H9 (cell line): Measurements from ENCODE around the gene ZNF528. TPM values are rescaled to one million over a fixed set of nuclear protein-coding genes. Genes with fewer than 3 reads are reported as not detected.

Experiments
- DNase-seq: peaks from one replicate; pipeline ENCODE4 v3.0.0-alpha.2; 2017
- H2AFZ ChIP-seq: one replicate; pipeline ENCODE4 v1.6.1; 2013; ENCODE audit warnings: mild to moderate bottlenecking, low read length, control low read depth, moderate library complexity
- H2AK5ac ChIP-seq: 2 replicates; pipeline ENCODE4 v1.6.1; 2013; ENCODE audit warnings: low read length, control low read depth, mixed read lengths; ENCODE audit not compliant: insufficient read length
- H2BK120ac ChIP-seq: one replicate; pipeline ENCODE4 v1.6.1; 2013; ENCODE audit warnings: low read depth, mild to moderate bottlenecking, low read length, control low read depth, inconsistent platforms; ENCODE audit not compliant: poor library complexity, severe bottlenecking
- H2BK12ac ChIP-seq: 2 replicates; pipeline ENCODE4 v1.6.1; 2013; ENCODE audit warnings: low read length, control low read depth, mixed read lengths, low read depth; ENCODE audit not compliant: insufficient read length
- H2BK15ac ChIP-seq: 2 replicates; pipeline ENCODE4 v1.6.1; 2013; ENCODE audit warnings: low read depth, low read length, control low read depth
- H2BK20ac ChIP-seq: one replicate; pipeline ENCODE4 v1.6.1; 2013; ENCODE audit warnings: low read depth, mild to moderate bottlenecking, low read length, control low read depth, inconsistent platforms; ENCODE audit not compliant: poor library complexity, severe bottlenecking
- H2BK5ac ChIP-seq: 2 replicates; pipeline ENCODE4 v1.6.1; 2013; ENCODE audit warnings: low read length, control low read depth, mixed read lengths; ENCODE audit not compliant: insufficient read length
- H3K14ac ChIP-seq: 2 replicates; pipeline ENCODE4 v1.6.1; 2013; ENCODE audit warnings: low read length, control low read depth; ENCODE audit not compliant: insufficient read depth
- H3K18ac ChIP-seq: 2 replicates; pipeline ENCODE4 v1.6.1; 2013; ENCODE audit warnings: low read depth, mild to moderate bottlenecking, mixed read lengths, low read length, control low read depth; ENCODE audit not compliant: insufficient read length
- H3K23ac ChIP-seq: 2 replicates; pipeline ENCODE4 v1.6.1; 2013; ENCODE audit warnings: low read length, control low read depth, mixed read lengths, low read depth; ENCODE audit not compliant: insufficient read length
- H3K23me2 ChIP-seq: 2 replicates; pipeline ENCODE4 v1.6.1; 2013; ENCODE audit warnings: low read depth, mild to moderate bottlenecking, mixed read lengths, low read length, control low read depth; ENCODE audit not compliant: insufficient read length, poor library complexity, severe bottlenecking
- H3K27ac ChIP-seq: 2 replicates; pipeline ENCODE4 v1.5.1; 2013; ENCODE audit warnings: low read length, control low read depth, mixed read lengths, low read depth; ENCODE audit not compliant: insufficient read length
- H3K27me3 ChIP-seq: 2 replicates; pipeline ENCODE4 v1.6.1; 2013; ENCODE audit warnings: low read length, control low read depth, inconsistent platforms; ENCODE audit not compliant: insufficient read depth
- H3K4ac ChIP-seq: 2 replicates; pipeline ENCODE4 v1.6.1; 2013; ENCODE audit warnings: low read depth, mild to moderate bottlenecking, control low read depth, inconsistent platforms, low read length, moderate library complexity
- H3K4me1 ChIP-seq: 2 replicates; pipeline ENCODE4 v1.6.1; 2013; ENCODE audit warnings: low read length, control low read depth, inconsistent platforms; ENCODE audit not compliant: insufficient read depth
- H3K4me2 ChIP-seq: 2 replicates; pipeline ENCODE4 v1.6.1; 2013; ENCODE audit warnings: low read length, control low read depth, mixed read lengths; ENCODE audit not compliant: insufficient read length, insufficient read depth
- H3K56ac ChIP-seq: 2 replicates; pipeline ENCODE4 v1.6.1; 2013; ENCODE audit warnings: low read depth, mild to moderate bottlenecking, mixed read lengths, low read length, control low read depth; ENCODE audit not compliant: insufficient read length
- H3K79me1 ChIP-seq: 2 replicates; pipeline ENCODE4 v1.6.1; 2013; ENCODE audit warnings: low read depth, mild to moderate bottlenecking, moderate library complexity, low read length, control low read depth, inconsistent platforms; ENCODE audit not compliant: insufficient read depth, poor library complexity, severe bottlenecking
- H3K79me2 ChIP-seq: 2 replicates; pipeline ENCODE4 v1.6.1; 2013; ENCODE audit warnings: low read length, control low read depth, inconsistent platforms; ENCODE audit not compliant: insufficient read depth
- H3K9ac ChIP-seq: 2 replicates; pipeline ENCODE4 v1.6.1; 2013; ENCODE audit warnings: low read length, control low read depth, mixed read lengths; ENCODE audit not compliant: insufficient read length; ENCODE audit errors: extremely low read depth
- H3K9me3 ChIP-seq: one replicate; pipeline ENCODE4 v1.6.1; 2013; ENCODE audit warnings: low read depth, low read length, inconsistent platforms; ENCODE audit not compliant: control insufficient read depth
- H3T11ph ChIP-seq: one replicate; pipeline ENCODE4 v1.6.1; 2013; ENCODE audit warnings: mild to moderate bottlenecking, low read length, control low read depth, inconsistent platforms
- H4K20me1 ChIP-seq: one replicate; pipeline ENCODE4 v1.6.1; 2013; ENCODE audit not compliant: control insufficient read depth, insufficient read length, insufficient read depth
- H4K5ac ChIP-seq: 2 replicates; pipeline ENCODE4 v1.6.1; 2013; ENCODE audit warnings: low read depth, mild to moderate bottlenecking, mixed read lengths, low read length, control low read depth; ENCODE audit not compliant: insufficient read length
- H4K8ac ChIP-seq: replicated peaks from 2 replicates; pipeline ENCODE4 v1.6.1; 2013; ENCODE audit warnings: low read length, control low read depth, mixed read lengths, low read depth; ENCODE audit not compliant: insufficient read length
- H4K91ac ChIP-seq: 2 replicates; pipeline ENCODE4 v1.6.1; 2013; ENCODE audit warnings: low read depth, mild to moderate bottlenecking, moderate library complexity, mixed read lengths, low read length, control low read depth; ENCODE audit not compliant: insufficient read length
- H3K27ac Mint-ChIP-seq, 3 experiments: 2 replicates in 2 of 3; 3 replicates in 1 of 3; pipeline ENCODE4 v1.8.0; 2020 to 2021; ENCODE audit warnings: mixed read lengths in 3 of 3, mild to moderate bottlenecking in 1 of 3, moderate library complexity in 1 of 3
- H3K27me3 Mint-ChIP-seq: 2 replicates; pipeline ENCODE4 v1.8.0; 2021; ENCODE audit warnings: low read depth, mild to moderate bottlenecking, moderate library complexity, mixed read lengths
- H3K36me3 Mint-ChIP-seq, 3 experiments: 2 replicates in 2 of 3; 3 replicates in 1 of 3; pipeline ENCODE4 v1.8.0; 2020 to 2021; ENCODE audit warnings: low read depth in 3 of 3, mixed read lengths in 3 of 3; ENCODE audit not compliant: insufficient read depth in 1 of 3
- H3K4me1 Mint-ChIP-seq, 2 experiments: 2 replicates each; pipeline ENCODE4 v1.8.0; 2020; ENCODE audit warnings: mixed read lengths in 2 of 2
- H3K4me3 Mint-ChIP-seq, 2 experiments: 2 replicates in 1 of 2; 3 replicates in 1 of 2; pipeline ENCODE4 v1.8.0; 2020 to 2021; ENCODE audit warnings: mild to moderate bottlenecking in 2 of 2, mixed read lengths in 2 of 2, moderate library complexity in 1 of 2
- H3K9me3 Mint-ChIP-seq, 2 experiments: 2 replicates in 1 of 2; 3 replicates in 1 of 2; pipeline ENCODE4 v1.8.0; 2020; ENCODE audit warnings: mild to moderate bottlenecking in 2 of 2, mixed read lengths in 2 of 2, moderate library complexity in 1 of 2
- CTCF ChIP-seq: fragments of 200-600 bp; sonication (generic); conservative IDR thresholded peaks from 3 replicates; pipeline ENCODE4 v1.8.0; 2021; ENCODE audit warnings: antibody characterized with exemption, mild to moderate bottlenecking
- WGBS: extraction: QIAGEN DNeasy Blood & Tissue Kit; methylation state at CpG from one replicate; pipeline ENCODE4 v1.1.7; 2013; ENCODE audit warnings: missing lambda C conversion rate, low lambda C conversion rate, mixed read lengths; ENCODE audit not compliant: insufficient read length; ENCODE audit errors: extremely low coverage; 5-methylcytosine and 5-hydroxymethylcytosine counted together
- total RNA-seq: library from RNA; stranded (reverse); gene quantifications from 2 replicates; pipeline ENCODE4 v1.2.1, GENCODE V29; 2021

Gene ZNF528
- total RNA-seq, 1 experiment from 2014 or later: 0.81 TPM

- Histone ChIP-seq H3K79me1 (no peaks in the 10 kb centered on the region), H3K27me3 (no peaks in the 10 kb centered on the region), H3K14ac (peak overlapping the region; percentile 98), H4K5ac (no peak overlapping the region), H3K56ac (no peak overlapping the region), H2BK120ac (no peak overlapping the region), H2BK20ac (no peak overlapping the region), H3K4me2 (peak overlapping the region; percentile 44), H3K9ac (peak overlapping the region; percentile 90), H3K4ac (peak overlapping the region; percentile 15; the same call in 1 of the 2 replicates), H2BK12ac (no peak overlapping the region), H3K18ac (peak overlapping the region; percentile 96), H4K20me1 (no peaks in the 10 kb centered on the region), H2BK15ac (no peak overlapping the region), H3K23me2 (peaks cover 8% of the 10 kb centered on the region), H2BK5ac (no peak overlapping the region), H3T11ph (no peak overlapping the region), H3K23ac (no peak overlapping the region), H3K9me3 (peaks cover 17% of the 10 kb centered on the region), H3K27ac (peak overlapping the region; percentile 24), H2AK5ac (no peak overlapping the region), H3K4me1 (peaks cover 2% of the 10 kb centered on the region; the same call in 1 of the 2 replicates), H3K79me2 (peaks cover 2% of the 10 kb centered on the region; the same call in 1 of the 2 replicates), H2AFZ (no peak overlapping the region), H4K91ac (no peak overlapping the region), H4K8ac (no peak overlapping the region)
- no peak overlapping the region for H3K4me3 Mint-ChIP-seq
- H3K27me3 Mint-ChIP-seq: no peaks in the 10 kb centered on the region; the same call in 1 of the 2 replicates
- no peak overlapping the region for H3K27ac Mint-ChIP-seq
- no peaks in the 10 kb centered on the region for H3K4me1 Mint-ChIP-seq
- peaks cover 36 to 55% (median 51%) of the 10 kb centered on the region in 3 experiments for H3K36me3 Mint-ChIP-seq
- DNase-seq: no peak
- no CpG with 5 or more reads among the region's 7 CpGs for WGBS
- no peak for TF ChIP-seq CTCF
- peaks cover 72 to 86% of the 10 kb centered on the region in 2 experiments for H3K9me3 Mint-ChIP-seq
Measured at GRCh38 chr19:52370341-52370710, 27.3 kb upstream of the ZNF528 start.
